ENCODE data around the gene MAST4.

Gene MAST4

DNA sequence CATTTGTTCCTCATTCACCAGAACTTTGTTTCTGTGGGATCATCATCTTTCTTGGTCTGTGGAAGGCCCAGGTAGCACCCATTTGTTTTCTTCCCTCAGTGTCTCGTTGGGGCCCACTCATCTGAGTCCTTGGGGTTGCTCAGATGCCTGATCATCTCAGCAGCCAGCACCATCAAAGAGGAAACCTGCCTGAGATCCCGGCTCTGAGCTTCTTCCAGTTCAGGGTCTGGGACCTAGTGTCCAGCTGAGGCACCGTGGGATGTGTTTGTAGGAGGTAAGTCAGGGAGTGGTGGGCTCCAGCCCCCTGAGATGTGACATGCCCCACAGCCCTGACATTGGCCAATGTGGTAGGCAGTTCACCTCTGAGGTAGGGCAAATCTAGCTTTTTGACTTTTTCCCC is 609.8 kb downstream of the MAST4 start:
- Histone ChIP-seq H3K27me3 (replicated peaks; ENCODE audit: control insufficient read depth, insufficient read depth, low read length) (no peaks in the 10 kb centered on the region), H3K4me3 (replicated peaks; ENCODE audit: low read depth, low read length) (no peak overlapping the region), H3K36me3 (ENCODE audit: control insufficient read depth, insufficient read depth, low read length) (no peaks in the 10 kb centered on the region)
- DNase-seq (ENCODE audit: extremely low read depth, insufficient read length): no peak
- TF ChIP-seq, protein P1, sequence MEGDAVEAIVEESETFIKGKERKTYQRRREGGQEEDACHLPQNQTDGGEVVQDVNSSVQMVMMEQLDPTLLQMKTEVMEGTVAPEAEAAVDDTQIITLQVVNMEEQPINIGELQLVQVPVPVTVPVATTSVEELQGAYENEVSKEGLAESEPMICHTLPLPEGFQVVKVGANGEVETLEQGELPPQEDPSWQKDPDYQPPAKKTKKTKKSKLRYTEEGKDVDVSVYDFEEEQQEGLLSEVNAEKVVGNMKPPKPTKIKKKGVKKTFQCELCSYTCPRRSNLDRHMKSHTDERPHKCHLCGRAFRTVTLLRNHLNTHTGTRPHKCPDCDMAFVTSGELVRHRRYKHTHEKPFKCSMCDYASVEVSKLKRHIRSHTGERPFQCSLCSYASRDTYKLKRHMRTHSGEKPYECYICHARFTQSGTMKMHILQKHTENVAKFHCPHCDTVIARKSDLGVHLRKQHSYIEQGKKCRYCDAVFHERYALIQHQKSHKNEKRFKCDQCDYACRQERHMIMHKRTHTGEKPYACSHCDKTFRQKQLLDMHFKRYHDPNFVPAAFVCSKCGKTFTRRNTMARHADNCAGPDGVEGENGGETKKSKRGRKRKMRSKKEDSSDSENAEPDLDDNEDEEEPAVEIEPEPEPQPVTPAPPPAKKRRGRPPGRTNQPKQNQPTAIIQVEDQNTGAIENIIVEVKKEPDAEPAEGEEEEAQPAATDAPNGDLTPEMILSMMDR (IDR thresholded peaks at IDR 0.05; ENCODE audit: insufficient read depth, low read length, poor library complexity, severe bottlenecking): no peak

DNA sequence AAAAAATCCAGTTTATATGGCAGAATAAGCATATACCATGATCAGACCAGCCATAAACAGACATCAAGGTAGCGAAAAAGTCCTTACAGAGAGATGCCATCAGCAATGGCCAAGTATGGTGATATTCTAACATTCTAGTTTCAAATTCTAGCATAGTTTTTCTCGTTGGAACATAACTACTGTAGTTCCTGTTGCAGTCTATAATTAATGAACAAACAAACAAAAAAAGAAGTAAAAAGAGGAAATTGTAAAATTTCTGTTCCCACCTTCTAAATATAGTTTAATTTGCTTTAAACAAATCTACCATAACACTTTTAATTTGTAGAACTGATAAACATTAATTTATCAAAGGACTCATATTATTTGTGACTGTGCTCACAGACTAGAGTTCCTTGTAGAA is 610.3 kb downstream of the MAST4 start:
- TF ChIP-seq, protein P1 (IDR thresholded peaks at IDR 0.05; ENCODE audit: insufficient read depth, low read length, poor library complexity, severe bottlenecking): no peak
- DNase-seq (ENCODE audit: extremely low read depth, insufficient read length): no peak
- Histone ChIP-seq H3K27me3 (replicated peaks; ENCODE audit: control insufficient read depth, insufficient read depth, low read length) (no peaks in the 10 kb centered on the region), H3K36me3 (ENCODE audit: control insufficient read depth, insufficient read depth, low read length) (no peaks in the 10 kb centered on the region), H3K4me3 (replicated peaks; ENCODE audit: low read depth, low read length) (no peak overlapping the region)

DNA sequence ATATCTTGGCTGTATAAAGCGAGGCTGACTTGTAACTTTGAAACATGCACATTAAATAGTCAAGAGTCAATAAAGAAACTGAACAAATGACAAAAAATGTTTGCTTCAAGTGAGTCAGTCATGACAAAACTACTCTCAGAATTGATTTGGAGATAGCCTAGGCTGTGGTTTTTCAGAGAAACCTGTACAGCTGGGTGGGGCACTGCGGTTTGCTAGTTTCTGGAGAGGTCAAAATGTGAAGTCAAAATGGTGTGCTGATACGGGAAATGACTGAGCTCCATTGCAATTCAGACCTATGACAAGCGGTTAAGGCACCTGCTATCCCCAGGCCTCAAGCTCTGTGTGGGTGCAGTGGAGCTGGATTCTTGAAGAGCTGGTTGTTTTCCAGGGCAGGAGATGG is 610.7 kb downstream of the MAST4 start:
- TF ChIP-seq, protein P1 (IDR thresholded peaks at IDR 0.05; ENCODE audit: insufficient read depth, low read length, poor library complexity, severe bottlenecking): no peak
- Histone ChIP-seq H3K4me3 (replicated peaks; ENCODE audit: low read depth, low read length) (no peak overlapping the region), H3K27me3 (replicated peaks; ENCODE audit: control insufficient read depth, insufficient read depth, low read length) (no peaks in the 10 kb centered on the region), H3K36me3 (ENCODE audit: control insufficient read depth, insufficient read depth, low read length) (no peaks in the 10 kb centered on the region)
- peak; percentile 84 for DNase-seq (ENCODE audit: extremely low read depth, insufficient read length)

DNA sequence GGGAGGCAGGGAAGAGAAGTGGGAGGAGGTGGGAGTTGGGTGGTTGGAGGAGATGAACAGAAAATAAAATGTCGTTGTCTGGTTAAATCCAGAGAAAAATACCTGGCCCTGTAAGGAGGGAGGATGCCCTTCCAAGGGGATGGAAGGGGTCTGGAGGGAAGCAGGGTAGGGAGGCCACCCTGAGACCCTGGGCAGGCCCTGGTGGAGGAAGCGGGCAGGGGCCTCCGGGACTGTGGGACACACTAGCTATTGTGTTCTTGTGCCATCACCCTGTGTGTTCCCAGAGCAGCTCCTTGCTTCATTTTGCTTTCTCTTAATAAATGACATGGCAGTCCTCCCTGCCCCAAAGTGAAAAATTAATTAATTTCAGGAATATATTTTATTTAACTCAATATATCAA is 612.2 kb downstream of the MAST4 start:
- Histone ChIP-seq H3K27me3 (replicated peaks; ENCODE audit: control insufficient read depth, insufficient read depth, low read length) (no peaks in the 10 kb centered on the region), H3K36me3 (ENCODE audit: control insufficient read depth, insufficient read depth, low read length) (no peaks in the 10 kb centered on the region), H3K4me3 (replicated peaks; ENCODE audit: low read depth, low read length) (no peak overlapping the region)
- TF ChIP-seq, protein P1 (IDR thresholded peaks at IDR 0.05; ENCODE audit: insufficient read depth, low read length, poor library complexity, severe bottlenecking): no peak
- no peak for DNase-seq (ENCODE audit: extremely low read depth, insufficient read length)

DNA sequence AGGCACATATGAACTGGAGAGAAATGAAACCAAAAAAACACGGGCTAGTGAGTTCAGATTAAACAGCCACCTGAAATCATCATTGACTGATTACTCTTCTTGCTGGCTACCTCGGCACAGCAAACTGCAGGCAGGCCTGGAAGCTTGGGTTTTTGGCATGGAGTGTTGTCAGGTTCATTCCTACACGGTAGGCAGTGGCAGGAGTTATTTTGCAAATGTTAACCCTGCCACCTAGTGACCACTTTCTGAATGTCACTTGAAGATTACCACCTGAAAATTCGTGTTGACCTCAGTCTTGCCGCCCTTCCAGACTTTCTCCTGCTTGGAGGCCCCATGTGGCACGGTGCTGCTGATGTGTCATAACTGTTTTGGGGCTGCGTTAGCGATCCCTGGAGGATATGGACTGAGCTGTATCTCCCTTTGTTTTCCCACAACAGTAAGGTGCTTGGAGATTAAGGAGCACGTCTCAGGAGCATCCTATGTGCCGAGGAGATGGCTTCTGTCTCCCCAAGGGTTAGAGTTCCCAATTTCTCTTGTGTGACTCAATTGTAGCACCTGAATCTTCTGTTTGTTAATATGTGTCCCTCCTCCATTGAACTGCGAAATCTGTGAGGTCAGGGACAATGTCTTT is 613.1 kb downstream of the MAST4 start:
- Histone ChIP-seq H3K27me3 (replicated peaks; ENCODE audit: control insufficient read depth, insufficient read depth, low read length) (no peaks in the 10 kb centered on the region), H3K4me3 (replicated peaks; ENCODE audit: low read depth, low read length) (no peak overlapping the region), H3K36me3 (ENCODE audit: control insufficient read depth, insufficient read depth, low read length) (no peaks in the 10 kb centered on the region)
- DNase-seq (ENCODE audit: extremely low read depth, insufficient read length): no peak
- TF ChIP-seq, protein P1 (IDR thresholded peaks at IDR 0.05; ENCODE audit: insufficient read depth, low read length, poor library complexity, severe bottlenecking): peak; percentile 62

DNA sequence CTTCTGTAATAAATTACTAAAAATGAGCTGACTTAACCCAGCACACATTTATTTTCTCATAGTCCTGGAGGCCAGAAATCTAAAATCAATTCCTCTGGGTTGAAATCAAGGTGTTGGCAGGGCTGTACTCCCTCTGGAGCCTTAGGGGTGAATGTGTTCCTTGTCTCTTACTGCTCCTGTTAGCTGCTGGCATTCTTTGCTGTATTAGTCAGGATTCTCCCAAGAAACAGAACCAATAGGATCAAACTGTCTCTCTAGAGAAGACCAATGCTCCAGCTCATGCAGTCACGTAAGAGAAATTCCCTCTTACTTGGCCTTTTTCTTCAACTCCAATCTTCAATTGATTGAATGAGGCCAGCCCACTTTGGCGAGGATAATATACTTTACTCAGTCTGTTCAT is 615.7 kb downstream of the MAST4 start:
- TF ChIP-seq, protein P1 (IDR thresholded peaks at IDR 0.05; ENCODE audit: insufficient read depth, low read length, poor library complexity, severe bottlenecking): no peak
- DNase-seq (ENCODE audit: extremely low read depth, insufficient read length): no peak
- no peaks in the 10 kb centered on the region for H3K27me3 ChIP-seq (replicated peaks; ENCODE audit: control insufficient read depth, insufficient read depth, low read length)

More for the DNA sequence above, 615.7 kb downstream of the MAST4 start:
- no peaks in the 10 kb centered on the region for H3K36me3 ChIP-seq (ENCODE audit: control insufficient read depth, insufficient read depth, low read length)
- no peak overlapping the region for H3K4me3 ChIP-seq (replicated peaks; ENCODE audit: low read depth, low read length)

Measured in GM06990 (cell line).